GM23338 (cell line): Measurements from ENCODE around the gene MAP3K13. TPM values are rescaled to one million over a fixed set of nuclear protein-coding genes. Genes with fewer than 3 reads are reported as not detected.

Experiments used
- ATAC-seq: fragments of 200-7000 bp; cut with Tn5 transposase; 3 replicates; pipeline ENCODE4 v1.9.1; 2020
- DNase-seq: peaks from one replicate; pipeline ENCODE4 v3.0.0-alpha.2; 2015; ENCODE audit warnings: low spot score
- H2AFZ ChIP-seq: fragments of 200-600 bp; sonication (generic); 2 replicates; pipeline ENCODE4 v1.8.0; 2016; ENCODE audit warnings: antibody characterized with exemption, mild to moderate bottlenecking, moderate library complexity
- H3F3A ChIP-seq: fragments of 200-600 bp; sonication (generic); replicated peaks from 2 replicates; pipeline ENCODE4 v1.8.0; 2017; ENCODE audit warnings: antibody characterized with exemption, mixed run types, low read depth
- H3K27ac ChIP-seq: fragments of 200-600 bp; sonication (generic); 2 replicates; pipeline ENCODE4 v1.6.1; 2016; ENCODE audit warnings: low read depth
- H3K27me3 ChIP-seq: fragments of 200-600 bp; sonication (generic); 2 replicates; pipeline ENCODE4 v1.8.0; 2016; ENCODE audit warnings: mild to moderate bottlenecking, mixed run types, moderate library complexity; ENCODE audit not compliant: insufficient read depth
- H3K36me3 ChIP-seq: fragments of 200-600 bp; sonication (generic); 2 replicates; pipeline ENCODE4 v1.8.0; 2016; ENCODE audit warnings: mild to moderate bottlenecking; ENCODE audit not compliant: insufficient read depth
- H3K4me1 ChIP-seq: fragments of 200-600 bp; sonication (generic); 2 replicates; pipeline ENCODE4 v1.8.0; 2016; ENCODE audit warnings: mild to moderate bottlenecking, moderate library complexity; ENCODE audit not compliant: insufficient read depth
- H3K4me2 ChIP-seq: fragments of 200-600 bp; sonication (generic); 2 replicates; pipeline ENCODE4 v1.7.1; 2017; ENCODE audit warnings: mixed run types
- H3K4me3 ChIP-seq: fragments of 200-600 bp; sonication (generic); 2 replicates; pipeline ENCODE4 v1.6.1; 2016; ENCODE audit warnings: mixed run types
- H3K79me2 ChIP-seq: fragments of 200-600 bp; sonication (generic); replicated peaks from 2 replicates; pipeline ENCODE4 v1.8.0; 2017; ENCODE audit warnings: mild to moderate bottlenecking; ENCODE audit not compliant: insufficient read depth
- H3K9me2 ChIP-seq: fragments of 200-600 bp; sonication (generic); 2 replicates; pipeline ENCODE4 v1.8.0; 2017; ENCODE audit not compliant: insufficient read depth
- H4K20me1 ChIP-seq: fragments of 200-600 bp; sonication (generic); replicated peaks from 2 replicates; pipeline ENCODE4 v1.8.0; 2017; ENCODE audit warnings: mild to moderate bottlenecking; ENCODE audit not compliant: insufficient read depth
- H3K27ac Mint-ChIP-seq: 2 replicates; pipeline ENCODE4 v1.8.0; 2020; ENCODE audit warnings: inconsistent platforms, mild to moderate bottlenecking, moderate library complexity, mixed read lengths
- H3K27me3 Mint-ChIP-seq: 3 replicates; pipeline ENCODE4 v1.8.0; 2022; ENCODE audit warnings: low read depth, mild to moderate bottlenecking, moderate library complexity, mixed read lengths, inconsistent platforms; ENCODE audit not compliant: insufficient read depth, poor library complexity
- H3K36me3 Mint-ChIP-seq: 3 replicates; pipeline ENCODE4 v1.8.0; 2021; ENCODE audit warnings: low read depth, mild to moderate bottlenecking, inconsistent platforms, moderate library complexity, mixed read lengths
- H3K4me1 Mint-ChIP-seq: 3 replicates; pipeline ENCODE4 v1.8.0; 2020; ENCODE audit warnings: mild to moderate bottlenecking, inconsistent platforms, mixed read lengths
- H3K4me3 Mint-ChIP-seq: 3 replicates; pipeline ENCODE4 v1.8.0; 2021; ENCODE audit warnings: moderate library complexity, mild to moderate bottlenecking, inconsistent platforms, mixed read lengths
- H3K9me3 Mint-ChIP-seq: 3 replicates; pipeline ENCODE4 v1.8.0; 2020; ENCODE audit warnings: moderate library complexity, mild to moderate bottlenecking, inconsistent platforms, mixed read lengths
- JUNB ChIP-seq: IDR thresholded peaks from one replicate; pipeline ENCODE4 v1.6.1; 2016; ENCODE audit warnings: antibody characterized with exemption; ENCODE audit not compliant: unreplicated experiment
- NANOG ChIP-seq: IDR thresholded peaks from 2 replicates; pipeline ENCODE4 v1.6.1; 2016; ENCODE audit warnings: antibody characterized with exemption, borderline replicate concordance
- POLR2AphosphoS5 ChIP-seq: IDR thresholded peaks from 2 replicates; pipeline ENCODE4 v1.6.1; 2016; ENCODE audit warnings: antibody characterized with exemption, low read depth
- REST ChIP-seq: IDR thresholded peaks from one replicate; pipeline ENCODE4 v1.6.1; 2018; ENCODE audit warnings: antibody characterized with exemption; ENCODE audit not compliant: unreplicated experiment
- STAT1 ChIP-seq: IDR thresholded peaks from one replicate; pipeline ENCODE4 v1.6.1; 2016; ENCODE audit warnings: antibody characterized with exemption; ENCODE audit not compliant: unreplicated experiment
- polyA plus RNA-seq: library from polyadenylated mRNA; unstranded; fragments of >200 nt; fragmentation: Nextera tagmentation; extraction: Ambion mirVana; gene quantifications from 2 replicates; pipeline ENCODE4 v1.2.1, GENCODE V29; 2016
- total RNA-seq: library from RNA; depleted of rRNA; stranded (reverse); fragments of >200 nt; shearing (Covaris generic); gene quantifications from 2 replicates; pipeline ENCODE4 v1.2.3, GENCODE V29; 2014
- TF ChIP-seq, protein P1 (sequence below): fragments of 250-450 bp; sonication (Bioruptor Pico); IDR thresholded peaks from 2 replicates; pipeline ENCODE4 v1.5.0; 2020; ENCODE audit warnings: mild to moderate bottlenecking, moderate library complexity

Gene MAP3K13
- total and polyA plus RNA-seq, 2 experiments from 2014 or later = 10.7 to 129 TPM

GRCh38 chr3:185347399-185347798 lies 15.5 kb upstream of the MAP3K13 start (continued):
- TF ChIP-seq, protein P1, sequence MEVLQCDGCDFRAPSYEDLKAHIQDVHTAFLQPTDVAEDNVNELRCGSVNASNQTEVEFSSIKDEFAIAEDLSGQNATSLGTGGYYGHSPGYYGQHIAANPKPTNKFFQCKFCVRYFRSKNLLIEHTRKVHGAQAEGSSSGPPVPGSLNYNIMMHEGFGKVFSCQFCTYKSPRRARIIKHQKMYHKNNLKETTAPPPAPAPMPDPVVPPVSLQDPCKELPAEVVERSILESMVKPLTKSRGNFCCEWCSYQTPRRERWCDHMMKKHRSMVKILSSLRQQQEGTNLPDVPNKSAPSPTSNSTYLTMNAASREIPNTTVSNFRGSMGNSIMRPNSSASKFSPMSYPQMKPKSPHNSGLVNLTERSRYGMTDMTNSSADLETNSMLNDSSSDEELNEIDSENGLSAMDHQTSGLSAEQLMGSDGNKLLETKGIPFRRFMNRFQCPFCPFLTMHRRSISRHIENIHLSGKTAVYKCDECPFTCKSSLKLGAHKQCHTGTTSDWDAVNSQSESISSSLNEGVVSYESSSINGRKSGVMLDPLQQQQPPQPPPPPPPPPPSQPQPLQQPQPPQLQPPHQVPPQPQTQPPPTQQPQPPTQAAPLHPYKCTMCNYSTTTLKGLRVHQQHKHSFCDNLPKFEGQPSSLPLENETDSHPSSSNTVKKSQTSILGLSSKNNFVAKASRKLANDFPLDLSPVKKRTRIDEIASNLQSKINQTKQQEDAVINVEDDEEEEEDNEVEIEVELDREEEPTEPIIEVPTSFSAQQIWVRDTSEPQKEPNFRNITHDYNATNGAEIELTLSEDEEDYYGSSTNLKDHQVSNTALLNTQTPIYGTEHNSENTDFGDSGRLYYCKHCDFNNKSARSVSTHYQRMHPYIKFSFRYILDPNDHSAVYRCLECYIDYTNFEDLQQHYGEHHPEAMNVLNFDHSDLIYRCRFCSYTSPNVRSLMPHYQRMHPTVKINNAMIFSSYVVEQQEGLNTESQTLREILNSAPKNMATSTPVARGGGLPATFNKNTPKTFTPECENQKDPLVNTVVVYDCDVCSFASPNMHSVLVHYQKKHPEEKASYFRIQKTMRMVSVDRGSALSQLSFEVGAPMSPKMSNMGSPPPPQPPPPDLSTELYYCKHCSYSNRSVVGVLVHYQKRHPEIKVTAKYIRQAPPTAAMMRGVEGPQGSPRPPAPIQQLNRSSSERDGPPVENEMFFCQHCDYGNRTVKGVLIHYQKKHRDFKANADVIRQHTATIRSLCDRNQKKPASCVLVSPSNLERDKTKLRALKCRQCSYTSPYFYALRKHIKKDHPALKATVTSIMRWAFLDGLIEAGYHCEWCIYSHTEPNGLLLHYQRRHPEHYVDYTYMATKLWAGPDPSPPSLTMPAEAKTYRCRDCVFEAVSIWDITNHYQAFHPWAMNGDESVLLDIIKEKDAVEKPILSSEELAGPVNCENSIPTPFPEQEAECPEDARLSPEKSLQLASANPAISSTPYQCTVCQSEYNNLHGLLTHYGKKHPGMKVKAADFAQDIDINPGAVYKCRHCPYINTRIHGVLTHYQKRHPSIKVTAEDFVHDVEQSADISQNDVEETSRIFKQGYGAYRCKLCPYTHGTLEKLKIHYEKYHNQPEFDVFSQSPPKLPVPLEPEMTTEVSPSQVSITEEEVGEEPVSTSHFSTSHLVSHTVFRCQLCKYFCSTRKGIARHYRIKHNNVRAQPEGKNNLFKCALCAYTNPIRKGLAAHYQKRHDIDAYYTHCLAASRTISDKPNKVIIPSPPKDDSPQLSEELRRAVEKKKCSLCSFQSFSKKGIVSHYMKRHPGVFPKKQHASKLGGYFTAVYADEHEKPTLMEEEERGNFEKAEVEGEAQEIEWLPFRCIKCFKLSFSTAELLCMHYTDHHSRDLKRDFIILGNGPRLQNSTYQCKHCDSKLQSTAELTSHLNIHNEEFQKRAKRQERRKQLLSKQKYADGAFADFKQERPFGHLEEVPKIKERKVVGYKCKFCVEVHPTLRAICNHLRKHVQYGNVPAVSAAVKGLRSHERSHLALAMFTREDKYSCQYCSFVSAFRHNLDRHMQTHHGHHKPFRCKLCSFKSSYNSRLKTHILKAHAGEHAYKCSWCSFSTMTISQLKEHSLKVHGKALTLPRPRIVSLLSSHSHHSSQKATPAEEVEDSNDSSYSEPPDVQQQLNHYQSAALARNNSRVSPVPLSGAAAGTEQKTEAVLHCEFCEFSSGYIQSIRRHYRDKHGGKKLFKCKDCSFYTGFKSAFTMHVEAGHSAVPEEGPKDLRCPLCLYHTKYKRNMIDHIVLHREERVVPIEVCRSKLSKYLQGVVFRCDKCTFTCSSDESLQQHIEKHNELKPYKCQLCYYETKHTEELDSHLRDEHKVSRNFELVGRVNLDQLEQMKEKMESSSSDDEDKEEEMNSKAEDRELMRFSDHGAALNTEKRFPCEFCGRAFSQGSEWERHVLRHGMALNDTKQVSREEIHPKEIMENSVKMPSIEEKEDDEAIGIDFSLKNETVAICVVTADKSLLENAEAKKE (CRISPR knock-in tag) = no peak

GRCh38 chr3:185350841-185351240 lies 12.1 kb upstream of the MAP3K13 start:
- H3K27me3 ChIP-seq = peaks cover 21% of the 10 kb centered on the region
- H4K20me1 ChIP-seq = peaks cover 7% of the 10 kb centered on the region
- Mint-ChIP-seq H3K27ac (no peak overlapping the region), H3K9me3 (peaks cover 3% of the 10 kb centered on the region; the same call in 1 of the 3 replicates), H3K4me3 (no peak overlapping the region), H3K27me3 (peaks cover 4% of the 10 kb centered on the region), H3K4me1 (no peaks in the 10 kb centered on the region; the same call in 2 of the 3 replicates), H3K36me3 (no peaks in the 10 kb centered on the region)
- no peaks in the 10 kb centered on the region for H3K79me2 ChIP-seq
- H3K4me2 ChIP-seq = no peak overlapping the region
- no peaks in the 10 kb centered on the region for H3K4me1 ChIP-seq
- no peaks in the 10 kb centered on the region; the same call in 1 of the 2 replicates for H3K9me2 ChIP-seq
- H3K36me3 ChIP-seq = no peaks in the 10 kb centered on the region
- no peak overlapping the region for H3K4me3 ChIP-seq
- DNase-seq (no peak), ATAC-seq (no peak)
- no peak overlapping the region for H2AFZ ChIP-seq
- H3F3A ChIP-seq = no peaks in the 10 kb centered on the region
- no peak overlapping the region for H3K27ac ChIP-seq
- TF ChIP-seq STAT1 (no peak), REST (no peak), POLR2AphosphoS5 (no peak), JUNB (no peak), NANOG (no peak)
- TF ChIP-seq, protein P1 (CRISPR knock-in tag) = no peak
